Measurements from ENCODE around the gene TENT4B.

Gene TENT4B

DNA sequence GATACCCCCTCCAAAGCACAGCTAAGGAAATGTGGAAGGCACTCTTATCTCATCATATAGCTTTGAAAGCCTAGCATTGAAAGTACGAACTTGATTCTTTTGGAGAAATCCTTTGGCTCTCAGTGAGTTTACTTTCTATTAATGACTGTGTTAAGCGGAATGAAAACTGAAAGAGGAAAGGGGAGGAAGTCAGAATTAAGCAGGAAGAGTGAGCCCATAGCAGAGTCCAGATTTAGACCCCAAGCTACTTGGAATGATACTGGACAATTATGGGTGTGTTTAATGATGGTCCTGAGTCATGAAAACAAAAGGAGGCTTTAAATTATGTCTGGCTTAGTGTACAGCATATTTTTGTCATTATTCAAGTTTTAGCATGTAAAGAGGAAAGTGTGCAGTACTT is 42.2 kb downstream of the TENT4B start:
- in situ Hi-C loops (cut with MboI; ENCODE audit: low sequenced_read_pairs): no loop called here

DNA sequence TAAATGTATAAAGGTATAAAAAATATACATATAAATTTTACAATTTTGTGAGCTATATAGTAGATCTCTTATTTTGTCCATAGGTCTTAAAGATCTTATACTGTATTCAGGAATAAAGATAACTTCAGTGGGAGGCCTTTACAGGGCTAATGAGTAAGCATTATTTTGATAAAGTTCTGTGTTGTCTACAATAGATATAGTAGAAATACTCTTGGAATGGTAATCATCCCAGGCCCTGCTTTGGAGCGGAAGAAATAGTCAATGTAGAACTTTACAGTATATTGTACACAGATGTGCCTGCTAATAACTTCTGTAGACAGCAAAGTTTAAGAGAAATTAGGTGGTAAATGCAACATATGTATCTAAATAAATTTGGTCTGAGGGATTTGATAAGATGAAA is 42.6 kb downstream of the TENT4B start:
- in situ Hi-C loops (cut with MboI; ENCODE audit: low sequenced_read_pairs): no loop called here

DNA sequence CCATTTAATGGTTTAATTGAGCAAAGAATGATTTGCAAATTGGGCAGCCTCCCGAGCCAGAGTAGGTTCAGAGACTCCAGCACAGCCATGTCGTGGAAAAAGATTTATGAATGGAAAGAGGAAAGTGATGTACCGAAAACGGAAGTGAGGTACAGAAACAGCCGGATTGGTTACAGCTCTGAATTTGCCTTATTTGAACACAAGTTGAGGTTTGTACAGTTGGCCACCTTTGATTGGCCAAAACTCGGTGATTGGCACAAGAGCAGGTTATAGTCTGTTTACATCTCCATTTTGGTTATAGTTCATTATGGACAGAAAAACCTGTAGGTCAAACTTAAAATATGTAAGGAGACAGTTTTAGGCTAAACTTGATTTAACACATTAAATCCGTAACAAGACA is 44.5 kb downstream of the TENT4B start:
- in situ Hi-C loops (cut with MboI; ENCODE audit: low sequenced_read_pairs): no loop called here

DNA sequence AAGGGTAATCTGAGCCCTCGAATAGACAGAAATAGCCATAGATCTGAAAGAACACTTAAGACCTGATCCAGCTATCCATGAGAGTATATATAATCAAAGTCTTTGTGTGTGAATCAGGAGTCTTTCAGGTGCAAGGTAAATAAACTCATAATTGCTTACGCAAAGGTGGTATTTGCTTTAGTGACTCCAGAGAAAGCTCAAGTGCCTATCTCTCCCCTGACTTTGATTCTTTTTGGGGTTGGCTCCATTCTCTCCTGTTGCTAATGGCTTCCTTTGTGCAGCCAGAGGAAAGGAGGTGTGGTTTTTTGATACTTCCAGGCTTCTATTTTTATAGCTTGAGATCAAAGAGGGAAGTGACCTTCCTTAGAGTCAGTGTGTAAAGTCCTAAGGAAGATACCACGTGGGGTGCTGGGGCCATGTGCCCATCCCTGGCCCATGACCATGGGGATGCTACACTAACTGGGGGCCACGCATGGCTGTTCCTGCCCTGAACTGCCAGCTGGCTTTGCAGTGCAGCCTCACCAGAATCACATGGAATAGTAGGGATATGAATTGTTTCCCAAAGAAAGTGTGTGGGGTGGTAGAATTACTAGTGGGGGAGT is 45.8 kb downstream of the TENT4B start:
- in situ Hi-C loops (cut with MboI; ENCODE audit: low sequenced_read_pairs): no loop called here

DNA sequence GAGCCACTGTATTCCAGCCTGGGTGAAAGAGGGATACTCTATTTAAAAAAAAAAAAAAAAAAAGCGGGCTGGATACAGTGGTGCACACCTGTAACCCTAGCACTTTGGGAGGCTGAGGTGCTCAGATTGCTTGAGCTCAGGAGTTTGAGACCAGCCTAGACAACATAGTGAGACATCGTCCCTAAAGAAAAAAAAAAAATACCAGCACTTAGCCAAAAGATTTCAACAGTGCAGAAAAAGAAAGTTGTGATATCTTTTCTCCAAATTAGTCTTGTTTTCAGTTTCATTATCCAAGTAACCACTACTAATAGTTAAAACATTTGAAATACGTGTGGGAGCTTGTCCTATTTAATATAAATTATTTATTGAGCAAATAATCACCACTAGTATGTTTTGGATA is 48.7 kb downstream of the TENT4B start:
- in situ Hi-C loops (cut with MboI; ENCODE audit: low sequenced_read_pairs): no loop called here

DNA sequence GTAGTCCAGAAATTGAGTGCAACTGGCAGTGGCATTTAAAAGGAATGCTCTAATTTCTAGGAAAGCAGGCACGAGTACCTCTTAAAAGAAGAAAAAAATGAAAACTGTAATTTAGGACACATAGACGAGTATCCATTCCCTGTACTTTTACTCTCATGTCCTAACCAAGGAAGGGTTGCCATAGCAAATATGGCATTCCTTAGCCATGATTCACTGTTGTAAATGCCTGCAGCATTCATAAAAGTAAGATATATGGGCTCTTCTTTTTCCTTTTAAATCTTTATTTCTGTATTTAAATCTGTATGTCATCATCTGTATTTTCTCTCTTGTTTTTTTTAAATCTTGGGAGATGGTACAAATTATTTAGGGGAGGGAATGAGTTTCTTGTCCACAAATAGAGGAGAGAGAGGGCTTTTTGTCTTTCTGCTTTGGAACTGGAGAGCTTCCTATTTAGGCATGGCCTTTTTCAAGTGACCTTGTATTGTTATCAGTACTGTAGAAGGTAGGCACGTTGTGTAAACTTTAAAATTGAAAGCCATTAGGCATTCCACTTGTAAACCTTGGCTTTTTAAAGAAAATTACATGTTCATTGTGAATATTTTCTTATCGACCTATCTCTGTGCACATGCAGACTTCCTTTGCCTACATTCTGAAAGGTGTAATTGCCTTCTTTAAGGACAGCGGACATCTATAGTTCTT is 50.0 kb downstream of the TENT4B start:
- in situ Hi-C loops (cut with MboI; ENCODE audit: low sequenced_read_pairs): no loop called here

DNA sequence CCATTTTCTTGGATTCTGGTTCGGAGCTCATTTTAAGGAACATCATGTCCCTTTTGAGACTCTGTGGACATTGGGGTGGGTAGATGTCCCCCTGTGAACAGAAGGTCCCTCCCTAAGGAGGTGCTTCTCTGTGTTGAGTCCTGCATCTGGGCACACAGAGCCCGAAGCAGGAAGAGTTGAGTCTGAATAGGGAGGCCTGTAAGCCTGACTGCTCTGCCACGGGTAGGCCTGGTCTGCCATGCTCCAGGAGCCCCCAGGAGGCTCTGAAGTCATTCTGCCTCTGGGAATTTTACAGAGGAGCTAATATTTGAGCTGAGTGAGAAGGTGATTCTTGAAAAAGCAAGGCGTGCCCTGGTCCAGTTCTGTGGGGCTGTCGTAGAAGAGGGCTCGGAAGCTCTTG is 50.6 kb downstream of the TENT4B start:
- in situ Hi-C loops (cut with MboI; ENCODE audit: low sequenced_read_pairs): no loop called here

DNA sequence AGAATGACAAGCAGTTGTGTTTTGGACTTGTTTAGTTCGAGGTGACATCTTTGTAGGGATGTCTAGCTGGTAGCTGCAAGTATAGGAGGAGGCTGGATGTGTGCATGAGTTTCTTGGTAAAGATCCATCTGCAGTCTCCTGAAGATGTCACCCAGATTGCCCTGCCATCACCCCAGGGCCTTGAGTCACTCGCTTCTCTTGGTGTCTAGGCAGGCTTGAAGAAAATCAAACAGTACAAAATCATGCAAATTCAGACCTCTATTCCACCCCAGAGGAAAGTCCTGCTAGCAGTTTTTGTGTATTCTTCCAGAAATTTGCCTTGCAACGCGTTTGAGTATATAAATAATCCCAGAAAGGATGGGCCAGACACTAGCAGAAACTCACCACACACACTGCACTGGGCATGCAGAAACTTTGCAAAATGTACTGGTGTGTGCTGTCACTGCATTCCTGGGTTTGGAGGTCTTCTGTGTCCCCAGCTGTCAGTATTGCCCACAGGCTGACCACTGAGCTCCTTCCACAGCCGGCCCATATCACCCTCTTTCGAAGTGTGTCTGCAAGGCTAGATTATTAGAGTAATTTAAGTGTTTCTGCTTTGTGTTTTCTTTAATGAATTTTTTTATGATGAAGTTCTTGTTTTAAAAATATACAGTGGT is 51.5 kb downstream of the TENT4B start:
- in situ Hi-C loops (cut with MboI; ENCODE audit: low sequenced_read_pairs): no loop called here

DNA sequence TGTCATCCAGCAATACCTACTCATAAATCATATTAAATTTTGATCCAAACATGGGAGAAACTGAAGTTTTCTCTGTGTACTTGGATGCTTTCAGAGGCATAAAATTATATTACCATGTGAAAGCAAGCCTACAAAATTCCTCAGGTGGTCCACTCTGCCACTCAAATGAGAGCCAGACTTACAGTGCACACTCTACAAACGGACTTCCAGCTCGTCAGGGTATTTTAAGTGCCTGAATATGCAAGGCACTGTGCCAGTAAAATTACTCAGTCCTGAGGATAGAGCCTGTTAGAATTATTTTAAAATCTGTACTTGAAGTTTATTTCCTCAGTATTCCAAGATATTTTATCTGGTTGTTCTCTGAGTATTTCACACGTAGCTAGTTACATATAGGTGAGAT is 54.5 kb downstream of the TENT4B start:
- in situ Hi-C loops (cut with MboI; ENCODE audit: low sequenced_read_pairs): no loop called here

DNA sequence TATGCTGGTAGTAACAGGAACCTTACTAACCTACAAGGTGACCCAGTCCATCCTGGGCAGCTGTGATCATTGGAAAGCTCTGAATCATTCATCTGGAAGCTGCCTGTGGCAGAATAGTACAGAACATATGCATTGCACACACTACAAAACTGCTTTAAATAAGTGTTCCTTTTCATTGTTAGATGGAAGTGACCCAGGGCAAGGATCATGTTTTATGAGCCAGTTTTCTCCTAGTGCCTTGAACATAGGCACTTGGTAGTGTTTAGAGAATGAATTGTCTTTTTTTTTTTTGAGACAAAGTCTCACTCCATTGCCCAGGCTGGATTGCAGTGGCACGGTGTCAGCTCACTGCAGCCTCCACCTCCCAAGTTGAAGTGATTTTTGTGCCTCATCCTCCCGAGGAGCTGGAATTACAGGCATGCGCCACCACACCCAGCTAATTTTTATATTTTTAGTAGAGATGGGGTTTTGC is 55.4 kb downstream of the TENT4B start:
- in situ Hi-C loops (cut with MboI; ENCODE audit: low sequenced_read_pairs): no loop called here

DNA sequence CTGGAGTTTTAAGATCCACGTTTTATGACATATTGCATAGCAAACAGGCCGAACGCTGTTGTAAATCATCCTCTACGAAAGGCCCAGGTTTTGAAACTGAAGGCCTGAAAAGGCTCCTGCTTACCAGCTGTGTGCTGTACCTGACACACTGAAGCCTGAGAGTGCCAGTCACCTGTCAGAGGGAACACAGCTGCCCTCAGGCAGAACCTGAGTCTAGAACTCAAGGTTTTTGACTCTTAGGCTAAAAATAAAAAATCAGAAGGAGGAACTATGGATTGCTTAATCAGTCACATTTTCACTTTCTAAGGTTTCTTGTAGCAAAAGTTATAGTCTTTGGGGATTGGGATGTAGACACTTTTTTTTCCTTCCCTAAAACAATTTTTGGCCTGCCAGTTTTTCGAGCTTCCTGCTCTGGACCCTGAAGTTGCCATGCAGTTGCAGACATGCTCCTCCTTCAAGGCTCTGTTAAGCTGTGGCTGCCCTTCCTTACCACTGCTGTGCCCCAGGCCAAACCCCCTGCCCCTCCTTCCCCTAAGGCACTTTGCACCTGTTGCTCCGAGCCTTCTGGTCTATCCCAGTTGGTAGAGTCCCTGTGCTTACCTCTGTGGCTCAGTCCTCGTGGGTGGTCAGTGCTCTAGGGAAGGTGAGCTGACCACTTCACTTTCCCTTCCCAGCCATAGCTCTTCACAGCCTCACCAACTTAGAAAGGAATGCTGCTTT is 56.6 kb downstream of the TENT4B start:
- in situ Hi-C loops (cut with MboI; ENCODE audit: low sequenced_read_pairs): no loop called here

DNA sequence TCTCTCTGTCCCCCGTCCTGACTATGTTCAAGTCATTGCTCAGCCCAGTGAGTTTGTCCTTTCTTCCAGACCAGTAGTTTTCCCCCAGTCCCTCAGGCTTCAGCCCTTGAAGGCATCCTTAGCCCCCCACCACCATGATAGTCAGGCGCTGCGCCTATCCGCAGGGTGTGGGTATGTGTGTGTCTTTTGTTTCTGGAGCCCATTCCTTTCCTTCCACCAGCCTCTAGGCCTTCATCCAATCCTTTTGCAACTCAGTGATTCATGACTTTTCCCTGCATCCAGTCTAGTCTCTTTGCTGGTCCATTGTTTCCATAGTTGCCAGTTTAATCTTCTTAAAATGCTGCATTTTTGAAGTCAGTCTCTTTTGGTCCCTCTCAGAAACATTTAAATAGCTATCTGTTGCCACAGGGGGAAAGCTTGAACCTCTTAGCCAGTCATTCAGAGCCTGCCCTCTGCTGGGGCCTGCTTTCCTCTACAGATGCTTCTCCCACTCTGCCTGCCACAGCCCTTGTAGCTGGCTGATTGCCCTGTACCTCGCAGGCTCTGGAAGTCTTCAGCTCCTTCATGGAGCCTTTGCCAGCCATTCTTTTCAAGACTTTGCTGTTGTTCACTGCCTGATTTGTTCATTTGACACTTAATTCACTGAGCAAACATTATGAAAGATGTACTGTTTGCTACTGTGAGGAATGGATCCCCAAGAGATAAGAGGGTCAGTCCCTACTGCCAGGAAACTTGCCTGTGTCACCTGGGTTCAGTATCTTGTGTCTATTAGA is 57.3 kb downstream of the TENT4B start:
- in situ Hi-C loops (cut with MboI; ENCODE audit: low sequenced_read_pairs): no loop called here

DNA sequence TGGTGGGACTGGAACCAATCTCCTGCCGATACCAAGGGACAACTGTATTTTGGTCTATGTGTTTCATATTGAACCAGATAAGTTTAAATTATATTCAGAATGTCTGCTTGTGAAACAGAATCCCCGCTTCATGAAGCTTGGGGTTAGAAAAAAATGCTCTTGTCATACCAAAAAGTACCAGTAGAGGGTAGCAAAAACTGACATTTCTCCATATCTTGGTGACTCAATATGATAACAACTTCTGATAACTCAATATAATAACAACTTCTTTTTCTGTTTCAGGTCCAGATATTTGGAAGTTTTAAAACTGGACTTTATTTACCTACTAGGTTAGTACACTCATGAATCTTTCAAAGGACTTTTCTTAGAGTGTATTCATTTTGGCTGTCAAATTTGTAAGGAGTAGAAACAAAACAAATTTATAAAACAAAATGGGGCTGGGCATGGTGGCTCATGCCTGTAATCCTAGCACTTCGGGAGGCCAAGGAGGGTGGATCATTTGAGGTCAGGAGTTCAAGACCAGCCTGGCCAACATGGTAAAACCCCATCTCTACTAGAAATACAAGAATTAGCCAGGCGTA is 60.9 kb downstream of the TENT4B start:
- in situ Hi-C loops (cut with MboI; ENCODE audit: low sequenced_read_pairs): no loop called here

DNA sequence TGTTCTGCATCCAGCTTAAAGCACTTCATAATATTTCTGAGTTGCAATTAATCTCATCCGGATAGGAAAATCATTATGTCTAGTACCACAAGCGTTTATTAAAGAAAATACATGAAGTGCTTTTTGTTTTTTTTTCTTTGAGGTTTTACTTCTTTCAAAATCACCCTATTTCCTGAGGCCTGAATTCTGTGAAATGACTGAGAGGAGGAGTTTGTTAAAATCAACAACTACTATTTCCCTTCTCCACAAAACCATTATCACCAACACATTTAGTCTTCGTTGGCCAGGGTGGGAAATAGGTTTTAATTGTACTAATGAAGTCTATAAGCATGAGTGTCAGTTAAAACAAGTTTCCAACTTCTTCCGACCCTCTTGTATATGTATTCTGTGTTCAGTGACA is 62.6 kb downstream of the TENT4B start:
- in situ Hi-C loops (cut with MboI; ENCODE audit: low sequenced_read_pairs): no loop called here

DNA sequence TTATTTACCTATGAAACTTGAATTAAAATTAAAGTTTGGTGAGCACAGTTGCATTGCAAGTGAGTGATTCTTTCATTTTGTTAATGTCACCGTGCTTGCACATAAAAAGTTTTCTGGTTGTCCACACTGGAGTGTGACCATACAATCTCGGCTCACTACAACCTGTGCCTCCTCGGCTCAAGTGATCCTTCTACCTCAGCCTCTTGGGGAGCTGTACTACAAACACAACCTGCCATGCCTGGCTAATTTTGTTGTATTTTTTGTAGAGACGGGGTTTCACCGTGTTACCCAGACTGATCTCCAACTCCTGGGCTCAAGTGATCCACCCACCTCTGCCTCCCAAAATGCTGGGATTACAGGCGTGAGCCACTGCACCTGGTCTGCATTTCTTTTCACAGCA is 63.1 kb downstream of the TENT4B start:
- in situ Hi-C loops (cut with MboI; ENCODE audit: low sequenced_read_pairs): no loop called here

DNA sequence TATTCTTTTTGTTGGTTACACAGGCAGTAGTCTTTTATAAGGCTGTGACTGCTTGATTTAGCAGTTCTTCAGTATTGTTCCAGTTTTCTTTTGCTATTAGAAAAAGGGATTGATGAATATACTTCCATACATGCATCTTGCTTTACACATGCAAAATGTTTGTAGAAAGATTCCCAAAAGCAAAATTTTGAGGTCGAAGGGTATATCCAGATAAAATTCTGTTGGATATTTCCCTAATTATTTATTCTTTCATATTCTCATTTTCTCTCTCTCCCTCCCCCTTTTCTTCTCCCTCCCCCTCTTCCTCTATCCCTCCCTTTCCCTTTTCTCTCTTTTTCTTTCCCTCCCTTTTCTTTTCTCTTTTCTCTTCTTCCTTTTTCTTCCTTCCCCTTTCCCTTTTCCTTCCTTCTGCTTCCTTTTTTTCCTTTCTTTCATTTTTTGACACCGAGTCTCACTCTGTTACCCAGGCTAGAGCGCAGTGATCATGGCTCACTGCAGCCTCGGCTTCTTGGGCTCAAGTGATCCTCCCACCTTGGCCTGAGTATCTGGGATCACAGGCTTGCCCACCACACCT is 66.4 kb downstream of the TENT4B start:
- in situ Hi-C loops (cut with MboI; ENCODE audit: low sequenced_read_pairs): no loop called here

DNA sequence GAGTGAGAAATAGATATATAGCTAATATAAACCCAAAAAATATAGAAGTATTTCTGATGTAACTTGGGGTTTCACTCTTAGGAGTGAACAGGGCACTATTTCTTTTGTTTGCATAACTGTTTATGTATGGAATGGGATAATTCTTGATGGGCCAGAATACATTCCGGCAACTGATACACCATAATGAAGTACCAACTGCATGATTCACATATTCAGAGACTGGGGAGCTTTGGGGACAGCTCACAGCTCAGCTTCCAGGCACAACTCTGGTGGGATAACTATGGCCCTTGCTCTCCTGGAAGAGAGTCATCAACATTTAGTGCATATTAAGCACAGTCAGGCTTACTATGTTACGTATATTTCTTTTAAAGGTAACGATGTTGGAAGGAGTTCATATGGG is 71.2 kb downstream of the TENT4B start:
- in situ Hi-C loops (cut with MboI; ENCODE audit: low sequenced_read_pairs): no loop called here

DNA sequence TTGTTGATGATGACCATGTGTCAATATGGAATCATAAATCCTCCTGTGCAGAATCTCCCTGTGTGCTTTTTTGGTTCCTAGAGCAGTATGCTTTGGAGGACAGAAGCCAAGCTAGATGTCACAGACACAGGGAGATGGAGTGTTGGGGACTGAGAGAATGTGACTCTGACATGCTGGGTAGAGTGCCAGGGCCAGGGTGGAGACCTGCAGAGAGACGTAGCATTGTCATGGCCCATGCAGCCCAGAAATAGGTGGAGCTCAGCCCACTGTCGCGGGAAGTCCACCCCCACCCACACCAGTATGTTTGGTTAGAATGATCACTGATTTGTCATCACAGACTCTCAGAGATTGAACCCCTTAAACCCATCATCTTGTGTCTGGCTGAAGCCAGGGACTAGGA is 74.0 kb downstream of the TENT4B start:
- in situ Hi-C loops (cut with MboI; ENCODE audit: low sequenced_read_pairs): no loop called here

DNA sequence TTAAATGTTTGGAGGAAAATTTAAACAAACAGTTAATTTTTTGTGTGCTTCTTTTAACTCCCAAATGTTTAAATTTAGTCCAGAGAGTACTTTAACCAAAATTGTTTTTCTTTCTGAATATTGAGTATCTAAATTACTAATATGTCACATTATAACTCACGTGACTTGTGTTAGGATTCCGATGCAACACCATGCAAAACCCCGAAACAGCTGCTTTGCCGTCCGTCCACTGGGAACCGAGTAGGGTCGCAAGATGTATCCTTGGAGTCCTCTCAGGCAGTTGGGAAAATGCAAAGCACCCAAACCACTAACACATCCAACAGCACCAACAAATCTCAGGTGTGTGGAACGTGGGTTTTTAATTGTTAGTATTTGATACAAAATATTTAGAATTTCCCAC is 74.6 kb downstream of the TENT4B start:
- in situ Hi-C loops (cut with MboI; ENCODE audit: low sequenced_read_pairs): no loop called here

DNA sequence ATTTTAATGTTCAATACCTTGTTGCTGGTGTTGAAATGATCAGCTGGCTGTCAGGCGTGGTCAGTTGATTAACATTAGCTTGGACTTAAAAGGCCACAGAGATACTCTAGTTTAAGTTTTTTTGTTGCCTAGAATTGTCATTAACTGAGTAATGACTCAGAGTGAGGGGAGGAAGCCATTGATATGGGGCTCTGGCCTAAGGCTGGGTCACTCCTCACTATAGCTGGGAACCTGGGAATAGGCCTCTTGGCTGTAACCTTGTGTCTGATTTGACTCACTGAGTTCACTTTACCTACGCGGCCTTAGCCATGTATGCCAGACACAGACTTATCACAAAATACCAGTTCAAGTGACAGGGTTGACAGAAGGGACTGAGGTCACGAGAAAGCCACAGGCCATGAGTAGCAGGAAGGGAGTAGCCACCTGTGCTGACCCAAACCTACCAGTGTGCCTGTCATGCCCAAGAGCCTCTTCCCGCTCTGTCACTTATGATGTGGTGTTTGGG is 75.3 kb downstream of the TENT4B start:
- in situ Hi-C loops (cut with MboI; ENCODE audit: low sequenced_read_pairs): no loop called here
